Anterior cingulate cortex (tissue), 58 donors: ENCODE results near the gene TRPV6.

Experiments
- DNase-seq, 58 donors: peaks; one replicate each; lab custom pipeline; 2025; lab: John Stamatoyannopoulos, UW

Gene TRPV6

GRCh38 chr7:142887282-142888015 is 1.9 kb upstream of the TRPV6 start:
- DNase-seq: no peak

GRCh38 chr7:142886866-142887265 is 1.3 kb upstream of the TRPV6 start:
- DNase-seq: no peak

- DNase-seq: no peak
Observed at GRCh38 chr7:142884286-142884640, 1.3 kb downstream of the TRPV6 start.

- DNase-seq: no peak
Observed at GRCh38 chr7:142883571-142884285, 1.8 kb downstream of the TRPV6 start.

- DNase-seq: no peak
Observed at GRCh38 chr7:142883145-142883544, 2.4 kb downstream of the TRPV6 start.

- no peak for DNase-seq
Observed at GRCh38 chr7:142882338-142882678, 3.2 kb downstream of the TRPV6 start.

- no peak for DNase-seq
Observed at GRCh38 chr7:142881586-142882337, 3.8 kb downstream of the TRPV6 start.

GRCh38 chr7:142880876-142881505 is 4.6 kb downstream of the TRPV6 start:
- peak in 1 of 58 donors; percentile 21 for DNase-seq

- DNase-seq: no peak
Observed at GRCh38 chr7:142879060-142879459, 6.5 kb downstream of the TRPV6 start.

GRCh38 chr7:142878315-142878714 is 7.2 kb downstream of the TRPV6 start:
- DNase-seq: no peak

- no peak for DNase-seq
Observed at GRCh38 chr7:142876991-142877910, 8.3 kb downstream of the TRPV6 start.

GRCh38 chr7:142876236-142876960 is 9.1 kb downstream of the TRPV6 start:
- no peak for DNase-seq

- no peak for DNase-seq
Observed at GRCh38 chr7:142875456-142875855, 10.1 kb downstream of the TRPV6 start.

- no peak for DNase-seq
Observed at GRCh38 chr7:142874837-142875236, 10.7 kb downstream of the TRPV6 start.

GRCh38 chr7:142874409-142874808 is 11.1 kb downstream of the TRPV6 start:
- DNase-seq: no peak

- DNase-seq: no peak
Observed at GRCh38 chr7:142873871-142874270, 11.7 kb downstream of the TRPV6 start.

- DNase-seq: peak in 3 of 58 donors; percentile 23 to 36 (median 27)
Observed at GRCh38 chr7:142873281-142873784, 12.2 kb downstream of the TRPV6 start.

GRCh38 chr7:142872106-142872675 is 13.4 kb downstream of the TRPV6 start:
- no peak for DNase-seq
